NCI-H446 (cell line): Measurements from ENCODE around the gene MTIF2.
"Not testable (repeated sequence)": the region's sequence is repeated elsewhere in the genome, so short reads cannot be mapped to it uniquely, and the experiment has no call there.

Experiments used
- DNase-seq, 2 experiments: peaks; one replicate each; lab custom pipeline; 2025; lab: John Stamatoyannopoulos, UW

Gene MTIF2

GRCh38 chr2:55268907-55269644, at the start of gene MTIF2:
MTIF2 (minus strand) TSS chr2:55269231; CDS start chr2:55263858, 5,373 bp downstream.
- DNase-seq = peak; percentile 57 to 94

DNA sequence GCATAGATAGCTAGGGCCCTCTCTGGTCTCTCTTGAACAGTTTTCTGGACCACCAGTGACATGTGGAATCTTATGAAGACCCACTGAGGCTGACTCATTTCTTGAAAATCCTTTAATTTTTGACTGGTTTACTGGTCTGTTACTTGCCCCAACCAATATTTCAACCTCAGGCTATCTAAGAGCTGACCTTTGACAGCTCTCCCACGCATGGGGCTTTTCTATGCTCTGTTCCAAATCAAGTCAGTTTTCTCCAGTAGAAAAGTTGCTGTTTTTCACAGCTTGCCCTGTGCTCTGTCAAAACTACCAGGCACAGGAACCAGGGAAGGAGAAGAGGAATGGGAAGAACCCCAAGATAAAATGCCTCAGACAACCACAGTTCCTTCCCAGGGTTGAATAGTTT, 46.0 kb upstream of the MTIF2 start:
- DNase-seq = no peak

- no peak for DNase-seq
Observed at GRCh38 chr2:55311444-55311870, 42.4 kb upstream of the MTIF2 start.

- DNase-seq = no peak
Observed at GRCh38 chr2:55309446-55309845, 40.4 kb upstream of the MTIF2 start.

- no peak for DNase-seq
Observed at GRCh38 chr2:55302241-55302640, 33.2 kb upstream of the MTIF2 start.

GRCh38 chr2:55301277-55301676, 32.2 kb upstream of the MTIF2 start:
- no peak for DNase-seq

DNA sequence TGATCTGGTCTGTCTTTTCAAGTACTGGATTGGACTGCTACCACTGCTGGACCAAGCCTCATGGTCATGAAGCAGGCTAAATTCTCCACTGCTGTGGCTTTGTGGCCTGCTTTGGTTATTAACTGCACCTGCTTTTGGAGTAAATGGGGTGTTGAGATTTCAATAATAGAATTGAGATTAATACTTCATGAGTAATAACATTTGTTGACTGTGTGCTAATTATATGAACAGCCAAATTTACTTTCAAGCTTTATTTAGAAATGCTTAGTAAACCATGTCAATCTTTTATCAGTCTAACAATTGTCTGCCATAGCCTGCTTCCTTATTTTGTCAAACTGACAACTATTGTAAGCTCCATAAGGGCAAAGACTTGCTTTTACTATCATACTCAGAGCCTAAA, 27.4 kb upstream of the MTIF2 start:
- DNase-seq = no peak

GRCh38 chr2:55283083-55283482, 14.1 kb upstream of the MTIF2 start:
- DNase-seq = no peak

GRCh38 chr2:55282110-55282917, 13.3 kb upstream of the MTIF2 start:
- no peak for DNase-seq

- DNase-seq = not testable (repeated sequence)
Observed at GRCh38 chr2:55280851-55281546, 12.0 kb upstream of the MTIF2 start.

GRCh38 chr2:55279859-55280424, 10.9 kb upstream of the MTIF2 start:
- not testable (repeated sequence) for DNase-seq

DNA sequence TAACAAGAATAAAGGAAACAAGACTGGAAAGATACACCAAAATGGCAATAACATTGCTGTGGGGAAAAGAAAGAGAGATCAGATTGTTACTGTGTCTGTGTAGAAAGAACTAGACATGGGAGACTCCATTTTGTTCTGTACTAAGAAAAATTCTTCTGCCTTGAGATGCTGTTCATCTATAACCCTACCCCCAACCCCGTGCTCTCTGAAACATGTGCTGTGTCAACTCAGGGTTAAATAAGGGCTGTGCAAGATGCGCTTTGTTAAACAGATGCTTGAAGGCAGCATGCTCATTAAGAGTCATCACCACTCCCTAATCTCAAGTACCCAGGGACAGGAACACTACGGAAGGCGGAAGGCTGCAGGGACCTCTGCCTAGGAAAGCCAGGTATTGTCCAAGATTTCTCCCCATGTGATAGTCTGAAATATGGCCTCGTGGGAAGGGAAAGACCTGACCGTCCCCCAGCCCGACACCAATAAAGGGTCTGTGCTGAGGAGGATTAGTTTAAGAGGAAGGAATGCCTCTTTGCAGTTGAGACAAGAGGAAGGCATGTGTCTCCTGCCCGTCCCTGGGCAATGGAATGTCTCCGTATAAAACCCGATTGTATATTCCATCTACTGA, 10.3 kb upstream of the MTIF2 start:
- DNase-seq = not testable (repeated sequence)

- DNase-seq = no peak
Observed at GRCh38 chr2:55277310-55277709, 8.3 kb upstream of the MTIF2 start.

DNA sequence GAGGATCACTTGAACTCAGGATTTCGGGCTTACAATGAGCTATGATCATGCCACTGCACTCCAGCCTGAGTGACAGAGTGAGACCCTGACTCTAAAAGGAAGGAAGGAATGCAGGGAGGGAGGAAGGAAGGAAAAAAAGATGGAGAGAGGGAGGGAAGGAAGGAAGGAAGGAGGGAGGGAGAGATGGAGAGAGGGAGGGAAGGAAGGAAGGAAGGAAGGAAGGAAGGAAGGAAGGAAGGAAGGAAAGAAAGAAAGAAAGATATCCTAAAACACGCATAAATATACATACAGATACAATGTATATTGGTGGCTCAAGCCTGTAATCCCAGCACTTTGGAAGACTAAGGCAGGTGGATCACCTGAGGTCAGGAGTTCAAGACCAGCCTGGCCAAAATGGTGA, 5.3 kb upstream of the MTIF2 start:
- not testable (repeated sequence) for DNase-seq

GRCh38 chr2:55269645-55269990, 587 bp upstream of the MTIF2 start:
- DNase-seq = no peak

DNA sequence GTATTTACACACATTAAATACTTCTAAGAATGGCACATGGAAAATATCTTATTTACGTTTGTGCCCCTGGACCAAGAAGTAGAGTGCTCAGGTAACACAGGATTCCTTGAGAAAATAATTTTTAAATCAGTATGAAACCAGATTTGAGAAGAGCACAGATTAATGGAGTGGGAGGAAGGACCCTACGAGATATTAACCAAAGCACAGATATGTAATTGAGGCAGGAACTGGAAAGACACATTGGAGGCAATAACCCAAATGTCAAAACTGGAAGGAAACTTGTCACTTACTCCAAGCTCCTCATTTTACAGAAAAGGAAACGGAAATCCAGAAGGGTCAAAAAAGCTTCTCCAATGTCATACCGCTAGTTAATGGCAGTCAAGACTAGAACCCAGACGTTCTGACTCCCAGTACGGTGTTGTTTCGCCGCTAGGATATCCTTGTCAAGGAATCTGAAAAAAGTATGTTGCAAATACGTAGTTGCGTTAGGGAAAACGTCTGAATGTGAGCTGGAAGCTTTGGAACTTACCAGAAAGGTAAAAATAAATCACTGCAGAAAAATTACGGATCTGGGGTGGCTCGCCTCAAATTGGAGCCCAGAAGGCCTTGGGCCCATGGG, 634 bp downstream of the MTIF2 start:
- peak in 1 of 2 experiments; percentile 1 for DNase-seq

DNA sequence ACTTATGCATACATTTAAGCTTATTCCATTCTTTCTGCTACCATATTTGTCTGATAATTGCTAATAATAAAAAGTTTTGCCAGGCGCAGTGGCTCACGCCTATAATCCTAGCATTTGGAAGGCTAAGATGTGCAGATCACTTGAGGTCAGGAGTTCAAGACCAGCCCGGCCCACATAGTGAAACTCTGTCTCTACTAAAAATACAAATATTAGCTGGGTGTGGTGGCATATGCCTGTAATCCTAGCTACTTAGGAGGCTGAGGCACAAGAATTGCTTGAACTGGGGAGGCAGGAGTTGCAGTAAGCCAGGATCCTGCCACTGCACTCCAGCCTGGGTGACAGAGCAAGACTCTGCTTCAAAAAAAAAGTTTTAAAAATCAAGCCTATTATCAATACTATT, 9.4 kb downstream of the MTIF2 start:
- DNase-seq = not testable (repeated sequence)

- DNase-seq = no peak
Observed at GRCh38 chr2:55252832-55253231, 16.2 kb downstream of the MTIF2 start.

DNA sequence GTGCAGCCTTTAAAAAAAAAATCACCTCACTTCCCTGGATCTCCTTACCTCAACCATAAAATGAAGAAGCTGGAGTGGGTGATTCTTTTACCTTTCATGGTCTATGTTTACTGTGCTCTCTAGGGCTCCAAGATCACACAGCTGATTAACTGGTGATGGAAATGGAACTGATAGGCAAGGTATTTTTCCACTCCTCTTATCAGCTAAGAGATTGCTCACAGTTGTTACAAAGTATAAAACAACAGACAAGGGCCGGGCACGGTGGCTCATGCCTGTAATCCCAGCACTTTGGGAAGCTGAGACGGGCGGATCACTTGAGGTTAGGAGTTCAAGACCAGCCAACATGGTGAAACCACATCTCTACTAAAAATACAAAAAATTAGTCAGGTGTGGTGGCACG, 22.0 kb downstream of the MTIF2 start:
- DNase-seq = no peak

GRCh38 chr2:55245411-55245810, 23.6 kb downstream of the MTIF2 start:
- no peak for DNase-seq

- DNase-seq = no peak
Observed at GRCh38 chr2:55242617-55243016, 26.4 kb downstream of the MTIF2 start.
